ENCODE results near the gene CRMP1.

- no peak for TF ChIP-seq POLR2AphosphoS2 (IDR thresholded peaks at IDR 0.05; ENCODE audit: low read length)
- TF ChIP-seq, protein P1, sequence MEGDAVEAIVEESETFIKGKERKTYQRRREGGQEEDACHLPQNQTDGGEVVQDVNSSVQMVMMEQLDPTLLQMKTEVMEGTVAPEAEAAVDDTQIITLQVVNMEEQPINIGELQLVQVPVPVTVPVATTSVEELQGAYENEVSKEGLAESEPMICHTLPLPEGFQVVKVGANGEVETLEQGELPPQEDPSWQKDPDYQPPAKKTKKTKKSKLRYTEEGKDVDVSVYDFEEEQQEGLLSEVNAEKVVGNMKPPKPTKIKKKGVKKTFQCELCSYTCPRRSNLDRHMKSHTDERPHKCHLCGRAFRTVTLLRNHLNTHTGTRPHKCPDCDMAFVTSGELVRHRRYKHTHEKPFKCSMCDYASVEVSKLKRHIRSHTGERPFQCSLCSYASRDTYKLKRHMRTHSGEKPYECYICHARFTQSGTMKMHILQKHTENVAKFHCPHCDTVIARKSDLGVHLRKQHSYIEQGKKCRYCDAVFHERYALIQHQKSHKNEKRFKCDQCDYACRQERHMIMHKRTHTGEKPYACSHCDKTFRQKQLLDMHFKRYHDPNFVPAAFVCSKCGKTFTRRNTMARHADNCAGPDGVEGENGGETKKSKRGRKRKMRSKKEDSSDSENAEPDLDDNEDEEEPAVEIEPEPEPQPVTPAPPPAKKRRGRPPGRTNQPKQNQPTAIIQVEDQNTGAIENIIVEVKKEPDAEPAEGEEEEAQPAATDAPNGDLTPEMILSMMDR (IDR thresholded peaks at IDR 0.05 in 2 of 3, conservative IDR thresholded peaks at IDR 0.05 in 1 of 3; ENCODE audit: insufficient read depth in 2 of 3, low read depth in 1 of 3, low read length in 3 of 3), result no peak
- no peak for TF ChIP-seq ZBTB12 (CRISPR knock-in tag; IDR thresholded peaks at IDR 0.05)
- TF ChIP-seq EZH2 (IDR thresholded peaks at IDR 0.05; ENCODE audit: borderline replicate concordance, low read depth, low read length), result no peak
- no peak for TF ChIP-seq KAT2B (IDR thresholded peaks at IDR 0.05; ENCODE audit: low read depth, low read length)
- no peak for TF ChIP-seq MAX (CRISPR knock-in tag; IDR thresholded peaks at IDR 0.05)
- TF ChIP-seq ZNF444 (CRISPR knock-in tag; IDR thresholded peaks at IDR 0.05), result no peak
- TF ChIP-seq SMARCC2 (IDR thresholded peaks at IDR 0.05; ENCODE audit: low read depth), result no peak
- no peak for TF ChIP-seq CC2D1A (IDR thresholded peaks at IDR 0.05)
- no peak for TF ChIP-seq JUND (IDR thresholded peaks at IDR 0.05; ENCODE audit: borderline replicate concordance, low read depth, low read length)
- TF ChIP-seq JUND (tag; IDR thresholded peaks at IDR 0.05; ENCODE audit: borderline replicate concordance, low read depth, low read length), result no peak
- TF ChIP-seq NR2F6 (CRISPR knock-in tag; IDR thresholded peaks at IDR 0.05), result no peak
- TF ChIP-seq ZNF263 (CRISPR knock-in tag; IDR thresholded peaks at IDR 0.05; ENCODE audit: borderline replicate concordance), result no peak
- no peak for TF ChIP-seq FOSL1 (tag; conservative IDR thresholded peaks at IDR 0.05)
Observed at GRCh38 chr4:5917672-5918071, 24.8 kb upstream of the CRMP1 start.
